HFFc6 (cell line): ENCODE measurements around the gene DLST. TPM values are rescaled to one million over a fixed set of nuclear protein-coding genes. Genes with fewer than 3 reads are reported as not detected.

Experiments
- DNase-seq: peaks from one replicate; pipeline ENCODE4 v3.0.0-alpha.2; 2018
- H3K27ac Mint-ChIP-seq: 2 replicates; pipeline ENCODE4 v1.8.0; 2020; ENCODE audit warnings: mild to moderate bottlenecking, mixed read lengths
- H3K27me3 Mint-ChIP-seq: 2 replicates; pipeline ENCODE4 v1.8.0; 2021; ENCODE audit warnings: mild to moderate bottlenecking, moderate library complexity, mixed read lengths; ENCODE audit not compliant: insufficient read depth
- H3K36me3 Mint-ChIP-seq: 2 replicates; pipeline ENCODE4 v1.8.0; 2021; ENCODE audit warnings: low read depth, mixed read lengths
- H3K4me1 Mint-ChIP-seq: 2 replicates; pipeline ENCODE4 v1.8.0; 2020; ENCODE audit warnings: low read depth, mixed read lengths
- H3K4me3 Mint-ChIP-seq: 2 replicates; pipeline ENCODE4 v1.8.0; 2020; ENCODE audit warnings: mild to moderate bottlenecking, moderate library complexity, mixed read lengths
- H3K9me3 Mint-ChIP-seq: 2 replicates; pipeline ENCODE4 v1.8.0; 2020; ENCODE audit warnings: mild to moderate bottlenecking, mixed read lengths
- CTCF ChIP-seq: fragments of 200-600 bp; sonication (generic); IDR thresholded peaks from 2 replicates; pipeline ENCODE4 v1.5.0; 2021; ENCODE audit warnings: antibody characterized with exemption, mild to moderate bottlenecking
- total RNA-seq, 6 experiments: library from RNA; stranded (reverse); fragmentation: NEBNext Ultra II Directional; extraction: Animal tissue kit (Norgen Biotek cat#: 25700); gene quantifications; 2 replicates in 1 of 6; 3 replicates in 5 of 6; pipeline ENCODE4 v1.2.3, GENCODE V29; 2021

DLST gene
- total RNA-seq, 6 experiments from 2014 or later: 97.5 to 118 (median 109) TPM

GRCh38 chr14:74934476-74935359 is 53.0 kb downstream of the DLST start:
- H3K9me3 Mint-ChIP-seq: no peaks in the 10 kb centered on the region
- H3K36me3 Mint-ChIP-seq: no peaks in the 10 kb centered on the region
- peaks cover 6% of the 10 kb centered on the region for H3K27me3 Mint-ChIP-seq
- no peak for DNase-seq
- TF ChIP-seq CTCF: no peak
- H3K4me3 Mint-ChIP-seq: no peak overlapping the region
- no peak overlapping the region for H3K27ac Mint-ChIP-seq
- H3K4me1 Mint-ChIP-seq: peaks cover 16% of the 10 kb centered on the region

GRCh38 chr14:74935360-74935680 is 53.6 kb downstream of the DLST start:
- no peak overlapping the region for H3K4me3 Mint-ChIP-seq
- H3K27me3 Mint-ChIP-seq: peaks cover 6% of the 10 kb centered on the region
- H3K36me3 Mint-ChIP-seq: no peaks in the 10 kb centered on the region
- peaks cover 22% of the 10 kb centered on the region for H3K4me1 Mint-ChIP-seq
- DNase-seq: no peak
- H3K9me3 Mint-ChIP-seq: no peaks in the 10 kb centered on the region
- TF ChIP-seq CTCF: no peak
- H3K27ac Mint-ChIP-seq: no peak overlapping the region

- H3K4me1 Mint-ChIP-seq: peaks cover 31% of the 10 kb centered on the region
Observed at GRCh38 chr14:74936151-74936550, 54.4 kb downstream of the DLST start.

GRCh38 chr14:74936731-74937130 is 55.0 kb downstream of the DLST start:
- Mint-ChIP-seq H3K27ac (no peak overlapping the region), H3K4me3 (no peak overlapping the region), H3K36me3 (no peaks in the 10 kb centered on the region), H3K27me3 (peaks cover 6% of the 10 kb centered on the region), H3K4me1 (peaks cover 36% of the 10 kb centered on the region), H3K9me3 (no peaks in the 10 kb centered on the region)
- DNase-seq: no peak
- no peak for TF ChIP-seq CTCF

More at GRCh38 chr14:74936151-74936550, 54.4 kb downstream of the DLST start:
- no peaks in the 10 kb centered on the region for H3K36me3 Mint-ChIP-seq
- H3K9me3 Mint-ChIP-seq: no peaks in the 10 kb centered on the region
- no peak overlapping the region for H3K27ac Mint-ChIP-seq
- no peak for DNase-seq
- peaks cover 6% of the 10 kb centered on the region for H3K27me3 Mint-ChIP-seq
- H3K4me3 Mint-ChIP-seq: no peak overlapping the region
- TF ChIP-seq CTCF: no peak

GRCh38 chr14:74937171-74937570 is 55.5 kb downstream of the DLST start:
- H3K27ac Mint-ChIP-seq: no peak overlapping the region
- H3K36me3 Mint-ChIP-seq: no peaks in the 10 kb centered on the region
- H3K27me3 Mint-ChIP-seq: peaks cover 6% of the 10 kb centered on the region
- H3K4me3 Mint-ChIP-seq: no peak overlapping the region
- TF ChIP-seq CTCF: no peak
- no peak for DNase-seq
- peaks cover 40% of the 10 kb centered on the region for H3K4me1 Mint-ChIP-seq
- H3K9me3 Mint-ChIP-seq: no peaks in the 10 kb centered on the region
